HG03060 (cell line): ENCODE measurements around the gene PTPRE.
"Not testable (repeated sequence)": the region's sequence is repeated elsewhere in the genome, so short reads cannot be mapped to it uniquely, and the experiment has no call there.

Experiments
- ATAC-seq: cut with Tn5 transposase; IDR thresholded peaks from one replicate; pipeline ENCODE4 v1.9.1; 2021; ENCODE audit warnings: low read depth, moderate number of reproducible peaks; ENCODE audit not compliant: unreplicated experiment

PTPRE gene

GRCh38 chr10:127974911-127975310, 68.0 kb downstream of the PTPRE start:
- ATAC-seq: no peak

GRCh38 chr10:127976286-127976685, 69.4 kb downstream of the PTPRE start:
- no peak for ATAC-seq

- no peak for ATAC-seq
These were observed 69.9 kb downstream of the PTPRE start for GRCh38 chr10:127976701-127977356.

GRCh38 chr10:127977357-127978009, 70.6 kb downstream of the PTPRE start:
- no peak for ATAC-seq

GRCh38 chr10:127978481-127978880, 71.6 kb downstream of the PTPRE start:
- ATAC-seq: no peak

- ATAC-seq: no peak
These were observed 72.1 kb downstream of the PTPRE start for GRCh38 chr10:127979045-127979444.

- ATAC-seq: no peak
These were observed 72.7 kb downstream of the PTPRE start for GRCh38 chr10:127979566-127979965.

GRCh38 chr10:127980898-127981297, 74.0 kb downstream of the PTPRE start:
- ATAC-seq: no peak

GRCh38 chr10:127982601-127983000, 75.7 kb downstream of the PTPRE start:
- ATAC-seq: no peak

GRCh38 chr10:127983344-127984100, 76.6 kb downstream of the PTPRE start:
- ATAC-seq: no peak

- ATAC-seq: no peak
These were observed 78.0 kb downstream of the PTPRE start for GRCh38 chr10:127984945-127985344.

GRCh38 chr10:127986531-127987466, 79.9 kb downstream of the PTPRE start:
- ATAC-seq: no peak

GRCh38 chr10:127987467-127988380, 80.8 kb downstream of the PTPRE start:
- no peak for ATAC-seq

GRCh38 chr10:127989481-127990012, 82.6 kb downstream of the PTPRE start:
- ATAC-seq: no peak

GRCh38 chr10:127990132-127990788, 83.4 kb downstream of the PTPRE start:
- ATAC-seq: not testable (repeated sequence)

- ATAC-seq: no peak
These were observed 84.1 kb downstream of the PTPRE start for GRCh38 chr10:127990846-127991542.

GRCh38 chr10:127991543-127992255, 84.8 kb downstream of the PTPRE start:
- ATAC-seq: no peak
